Activated B cell treated with CpG ODN at 0.5 μM for 24 hours (primary cell): Measurements from ENCODE around the gene TF. TPM values are rescaled to one million over a fixed set of nuclear protein-coding genes. Genes with fewer than 3 reads are reported as not detected.

Experiments used
- ATAC-seq: fragments of 200-7000 bp; cut with Tn5 transposase; one replicate; pipeline ENCODE4 v1.10.0; 2021; ENCODE audit warnings: low read depth, mild to moderate bottlenecking, moderate library complexity
- CTCF ChIA-PET: fragments of 350-600 bp; sonication (Branson Sonifier 250); formaldehyde crosslinking; loops from one replicate; lab custom pipeline; 2021; ENCODE audit warnings: antibody characterized with exemption; lab: Charles Lee
- POLR2A ChIA-PET: fragments of 350-600 bp; sonication (Branson Sonifier 250); formaldehyde crosslinking; loops from one replicate; lab custom pipeline; 2021; ENCODE audit warnings: antibody characterized with exemption; lab: Charles Lee
- DNase-seq: peaks from one replicate; pipeline ENCODE4 v3.0.0; 2022
- H3K27ac Mint-ChIP-seq: one replicate; pipeline ENCODE4 v1.8.0; 2020; ENCODE audit warnings: mixed read lengths
- H3K27me3 Mint-ChIP-seq: one replicate; pipeline ENCODE4 v1.8.0; 2021; ENCODE audit warnings: mixed read lengths
- H3K36me3 Mint-ChIP-seq: one replicate; pipeline ENCODE4 v1.8.0; 2021; ENCODE audit warnings: low read depth, mixed read lengths
- H3K4me1 Mint-ChIP-seq: one replicate; pipeline ENCODE4 v1.8.0; 2021; ENCODE audit warnings: mixed read lengths
- H3K4me3 Mint-ChIP-seq: one replicate; pipeline ENCODE4 v1.8.0; 2020; ENCODE audit warnings: mild to moderate bottlenecking, mixed read lengths
- H3K9me3 Mint-ChIP-seq: one replicate; pipeline ENCODE4 v1.8.0; 2020; ENCODE audit warnings: mixed read lengths
- intact Hi-C: fragments of 100-400 bp; cut with micrococcal nuclease; formaldehyde crosslinking; loops from one replicate; pipeline ENCODE4 v1.15.1; 2024
- total RNA-seq: library from RNA; stranded (reverse); gene quantifications from 2 replicates; pipeline ENCODE4 v1.2.3, GENCODE V29; 2022
- TF ChIP-seq, protein P1 (sequence below): fragments of 200-600 bp; IDR thresholded peaks from one replicate; pipeline ENCODE4 v1.8.0; 2022; ENCODE audit warnings: antibody characterized with exemption, mild to moderate bottlenecking

The TF gene
- total RNA-seq, 1 donor from 2014 or later, result 0.29 TPM

DNA sequence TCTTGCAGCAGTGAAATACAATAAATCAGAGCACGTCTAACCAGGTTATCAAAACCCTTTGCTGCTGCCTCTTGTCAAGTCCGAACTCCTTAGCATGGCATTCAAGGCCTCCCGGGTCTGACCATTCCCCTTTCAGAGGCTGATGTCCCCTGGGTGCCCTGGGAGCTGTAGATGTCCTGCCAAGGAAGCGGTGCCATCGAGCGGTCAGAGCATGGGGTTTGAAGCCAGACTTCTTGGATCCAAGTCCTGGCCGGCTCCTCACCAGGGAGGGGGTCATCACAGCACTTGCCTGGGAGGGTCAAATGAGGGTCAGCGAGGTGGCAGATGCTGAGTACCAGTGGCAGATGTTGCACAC, 496 bp downstream of the TF start:
- no peak for ATAC-seq
- TF ChIP-seq, protein P1, sequence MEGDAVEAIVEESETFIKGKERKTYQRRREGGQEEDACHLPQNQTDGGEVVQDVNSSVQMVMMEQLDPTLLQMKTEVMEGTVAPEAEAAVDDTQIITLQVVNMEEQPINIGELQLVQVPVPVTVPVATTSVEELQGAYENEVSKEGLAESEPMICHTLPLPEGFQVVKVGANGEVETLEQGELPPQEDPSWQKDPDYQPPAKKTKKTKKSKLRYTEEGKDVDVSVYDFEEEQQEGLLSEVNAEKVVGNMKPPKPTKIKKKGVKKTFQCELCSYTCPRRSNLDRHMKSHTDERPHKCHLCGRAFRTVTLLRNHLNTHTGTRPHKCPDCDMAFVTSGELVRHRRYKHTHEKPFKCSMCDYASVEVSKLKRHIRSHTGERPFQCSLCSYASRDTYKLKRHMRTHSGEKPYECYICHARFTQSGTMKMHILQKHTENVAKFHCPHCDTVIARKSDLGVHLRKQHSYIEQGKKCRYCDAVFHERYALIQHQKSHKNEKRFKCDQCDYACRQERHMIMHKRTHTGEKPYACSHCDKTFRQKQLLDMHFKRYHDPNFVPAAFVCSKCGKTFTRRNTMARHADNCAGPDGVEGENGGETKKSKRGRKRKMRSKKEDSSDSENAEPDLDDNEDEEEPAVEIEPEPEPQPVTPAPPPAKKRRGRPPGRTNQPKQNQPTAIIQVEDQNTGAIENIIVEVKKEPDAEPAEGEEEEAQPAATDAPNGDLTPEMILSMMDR, result no peak
- Mint-ChIP-seq H3K9me3 (no peaks in the 10 kb centered on the region), H3K27me3 (peaks cover 36% of the 10 kb centered on the region), H3K4me3 (no peak overlapping the region), H3K4me1 (peaks cover 2% of the 10 kb centered on the region), H3K36me3 (no peaks in the 10 kb centered on the region), H3K27ac (no peak overlapping the region)
- ChIA-PET CTCF (no interaction called here), POLR2A (no interaction called here)
- intact Hi-C loops, result no loop called here
- DNase-seq, result no peak

DNA sequence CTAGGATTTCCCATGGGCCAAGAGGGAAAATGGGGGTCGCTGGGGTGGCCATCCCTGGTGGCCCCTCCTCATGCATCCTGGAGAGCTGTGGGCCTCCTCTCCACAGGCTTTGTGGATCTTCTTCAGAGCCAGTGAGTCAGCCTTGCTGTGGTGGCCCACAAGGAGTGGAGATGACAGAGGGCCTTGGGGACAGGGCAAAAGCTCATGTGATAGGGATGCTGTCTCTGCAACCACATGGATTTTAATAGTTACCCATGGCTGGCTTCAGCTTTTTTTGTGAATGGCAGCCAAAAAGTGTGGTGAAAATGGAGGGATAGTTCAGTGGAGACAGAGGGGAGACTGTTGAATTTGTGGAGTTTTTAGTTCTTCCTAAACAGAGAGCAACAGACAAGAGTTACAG, 1.2 kb downstream of the TF start:
- Mint-ChIP-seq H3K4me1 (peaks cover 2% of the 10 kb centered on the region), H3K27me3 (peaks cover 36% of the 10 kb centered on the region), H3K27ac (no peak overlapping the region), H3K36me3 (no peaks in the 10 kb centered on the region), H3K9me3 (no peaks in the 10 kb centered on the region), H3K4me3 (no peak overlapping the region)
- TF ChIP-seq, protein P1, result no peak
- ATAC-seq (no peak), DNase-seq (no peak)
- ChIA-PET POLR2A (no interaction called here), CTCF (no interaction called here)
- intact Hi-C loops, result no loop called here

DNA sequence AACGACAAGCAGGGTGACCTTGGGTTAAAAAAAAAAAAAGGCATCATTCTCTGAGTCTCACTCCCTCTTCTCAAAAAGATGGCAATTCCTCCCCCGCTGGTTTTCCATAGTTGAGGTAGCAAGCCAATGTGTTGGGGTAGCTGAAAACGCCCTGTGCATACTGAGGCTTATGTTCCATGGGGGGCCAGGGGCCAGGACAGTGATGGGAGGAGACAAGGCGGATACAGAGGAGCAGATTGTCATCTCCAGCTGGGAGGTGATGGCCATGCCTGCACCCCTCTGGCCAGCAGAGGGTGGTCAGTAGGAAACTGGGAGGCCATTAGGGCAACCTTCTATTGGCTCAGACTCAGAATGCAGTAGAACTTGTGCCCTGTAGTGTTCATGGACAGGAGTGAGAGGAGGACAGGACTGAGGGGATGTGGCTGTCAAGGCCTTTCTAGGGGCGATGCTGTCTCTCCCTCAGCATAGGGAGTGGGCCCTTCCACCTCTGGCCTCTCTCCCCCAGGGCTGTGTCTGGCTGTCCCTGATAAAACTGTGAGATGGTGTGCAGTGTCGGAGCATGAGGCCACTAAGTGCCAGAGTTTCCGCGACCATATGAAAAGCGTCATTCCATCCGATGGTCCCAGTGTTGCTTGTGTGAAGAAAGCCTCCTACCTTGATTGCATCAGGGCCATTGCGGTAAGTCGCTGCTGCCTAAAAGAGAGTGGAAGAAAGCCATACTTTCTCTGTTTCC, 1.9 kb downstream of the TF start:
- Mint-ChIP-seq H3K9me3 (no peaks in the 10 kb centered on the region), H3K27ac (no peak overlapping the region)
- ATAC-seq, result no peak

DNA sequence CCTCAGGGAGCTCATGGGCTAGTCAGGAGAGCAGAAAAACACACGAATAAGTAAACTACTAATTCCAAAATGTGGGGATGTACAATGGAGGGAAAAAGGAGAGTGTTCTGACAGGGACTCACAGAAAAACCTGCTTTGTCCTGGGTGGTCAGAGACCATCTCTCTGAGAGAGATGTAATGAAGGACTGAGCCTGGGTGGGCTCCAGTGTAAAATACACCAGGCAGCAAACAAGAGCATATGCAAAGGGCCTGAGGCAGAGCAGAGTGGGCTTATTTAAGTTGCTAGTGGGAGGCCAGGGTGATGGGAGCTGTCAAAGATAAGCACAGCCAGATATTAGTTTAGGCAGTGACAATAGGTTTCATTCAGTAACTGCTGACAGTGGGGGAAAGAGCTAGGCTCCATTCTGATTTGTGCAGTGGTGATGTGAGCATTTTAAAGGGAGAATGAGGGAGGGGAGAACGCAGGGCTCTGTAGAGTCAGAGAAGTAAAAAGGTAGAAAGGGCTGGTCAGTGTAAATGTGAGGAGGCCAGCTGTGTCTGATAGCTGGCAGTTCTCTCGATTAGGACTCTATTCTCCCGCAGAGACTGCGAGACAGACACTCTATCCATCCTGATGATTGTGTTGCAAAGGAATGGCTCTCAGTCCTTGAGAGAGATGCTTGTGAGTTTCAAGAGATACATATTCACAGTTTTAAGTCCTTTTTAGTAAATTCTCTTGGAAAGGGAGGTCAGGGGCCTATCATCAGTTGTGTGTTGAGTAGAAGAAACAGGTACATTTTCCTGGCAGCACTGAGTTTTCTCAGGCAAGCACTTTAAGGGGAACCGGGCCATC, 3.5 kb downstream of the TF start:
- Mint-ChIP-seq H3K9me3 (no peaks in the 10 kb centered on the region), H3K4me3 (no peak overlapping the region), H3K27me3 (peaks cover 28% of the 10 kb centered on the region), H3K36me3 (no peaks in the 10 kb centered on the region), H3K27ac (no peak overlapping the region), H3K4me1 (no peaks in the 10 kb centered on the region)
- TF ChIP-seq, protein P1, result no peak
- ATAC-seq (no peak), DNase-seq (no peak)
- ChIA-PET CTCF (no interaction called here), POLR2A (no interaction called here)
- intact Hi-C loops, result no loop called here

More for the DNA sequence above, 1.9 kb downstream of the TF start:
- intact Hi-C loops, result no loop called here
- Mint-ChIP-seq H3K4me3 (no peak overlapping the region), H3K27me3 (peaks cover 32% of the 10 kb centered on the region), H3K4me1 (no peaks in the 10 kb centered on the region), H3K36me3 (no peaks in the 10 kb centered on the region)
- POLR2A ChIA-PET, result interaction anchor here (0.6 kb wide), 1 partner anchor 176 kb away, joined by 4 read pairs; no protein-coding TSS in a partner anchor
- TF ChIP-seq, protein P1, result no peak
- CTCF ChIA-PET, result no interaction called here
- DNase-seq, result no peak

DNA sequence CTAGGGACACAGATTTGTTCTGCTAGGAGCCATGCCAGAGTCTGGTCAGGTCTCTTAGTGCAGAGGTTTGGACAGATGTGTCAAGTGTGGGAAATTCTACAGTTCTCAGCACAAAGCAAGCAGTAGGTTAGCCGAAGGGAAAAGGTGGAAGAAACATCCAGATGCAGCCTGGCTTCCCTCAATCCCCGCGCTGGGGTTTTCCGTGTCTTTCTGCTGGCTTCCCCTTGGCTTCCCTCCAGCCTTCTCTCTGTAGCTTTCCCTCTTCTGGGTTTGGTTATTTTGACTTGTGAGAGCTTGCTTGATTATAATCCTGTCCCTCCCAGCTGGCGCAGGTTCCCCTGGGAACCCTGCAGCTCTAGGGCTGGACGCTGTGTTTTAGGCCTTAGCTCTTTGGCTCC, 4.1 kb downstream of the TF start:
- no peaks in the 10 kb centered on the region for H3K36me3 Mint-ChIP-seq
- TF ChIP-seq, protein P1, result no peak
- H3K4me3 Mint-ChIP-seq, result no peak overlapping the region
- POLR2A ChIA-PET, result no interaction called here
- intact Hi-C loops, result no loop called here
- H3K27ac Mint-ChIP-seq, result no peak overlapping the region
- peaks cover 25% of the 10 kb centered on the region for H3K27me3 Mint-ChIP-seq
- ATAC-seq, result no peak
- DNase-seq, result no peak
- no peaks in the 10 kb centered on the region for H3K9me3 Mint-ChIP-seq
- CTCF ChIA-PET, result no interaction called here
- H3K4me1 Mint-ChIP-seq, result no peaks in the 10 kb centered on the region
